Measurements from ENCODE around the gene OPRD1. TPM values are rescaled to one million over a fixed set of nuclear protein-coding genes. Genes with fewer than 3 reads are reported as not detected.
"Not testable (repeated sequence)": the region's sequence is repeated elsewhere in the genome, so short reads cannot be mapped to it uniquely, and the experiment has no call there.

The OPRD1 gene
- total and polyA plus RNA-seq, 4 donors: 0.01 TPM; not detected in 3

DNA sequence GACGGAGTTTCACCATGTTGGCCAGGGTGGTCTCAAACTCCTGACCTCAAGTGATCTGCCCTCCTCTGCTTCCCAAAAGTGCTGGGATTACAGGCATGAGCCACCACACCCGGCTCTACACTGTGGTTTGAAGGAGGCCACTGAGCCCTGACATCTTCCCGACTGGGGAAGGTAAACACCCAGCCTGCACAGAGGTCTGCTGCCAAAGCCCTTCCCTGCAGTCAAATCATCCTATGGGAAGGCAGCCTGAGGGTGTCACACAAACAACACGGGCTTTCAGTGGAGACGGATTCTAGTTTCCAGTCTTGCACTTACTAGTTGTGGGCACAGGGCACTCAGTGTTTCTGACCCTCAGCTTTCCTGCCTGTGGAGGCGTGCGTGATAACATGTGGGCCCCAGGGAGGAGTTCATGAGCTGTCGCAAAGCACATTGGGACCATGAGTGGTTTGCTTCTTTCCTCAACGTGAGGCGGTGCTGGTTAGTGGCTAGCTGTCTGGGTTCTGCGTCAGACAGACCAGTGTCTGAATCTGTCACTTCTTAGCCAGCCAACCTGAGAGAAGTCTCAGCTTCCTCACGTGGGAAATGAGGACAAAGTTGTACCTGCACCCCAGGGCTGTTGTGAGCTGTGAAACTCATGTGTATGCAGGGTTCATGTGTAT is 21.5 kb upstream of the OPRD1 start (continued):
- TF ChIP-seq TAF1 (conservative IDR thresholded peaks at IDR 0.05) (no peak), FOXA2 (IDR thresholded peaks at IDR 0.05) (no peak)

DNA sequence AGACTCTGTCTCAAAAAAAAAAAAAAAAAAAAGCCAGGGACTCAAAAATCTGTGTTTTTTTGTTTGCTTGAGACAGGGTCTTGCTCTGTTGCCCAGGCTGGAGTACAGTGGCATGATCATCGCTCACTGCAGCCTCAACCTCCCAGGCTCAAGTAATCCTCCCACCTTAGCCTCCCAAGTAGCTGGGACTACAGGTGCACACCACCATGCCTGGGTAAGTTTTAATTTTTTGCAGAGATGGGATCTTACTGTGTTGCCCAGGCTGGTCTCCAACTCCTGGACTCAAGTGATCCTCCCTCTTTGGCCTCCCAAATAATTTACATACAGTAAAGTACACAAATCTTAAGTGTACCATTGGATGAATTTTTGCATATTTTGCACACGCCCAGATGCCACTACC is 20.0 kb upstream of the OPRD1 start:
- not testable (repeated sequence) for H3K4me3 ChIP-seq (ENCODE audit: low read depth in 1 of 3, low read length in 3 of 3); H3K27me3 ChIP-seq (ENCODE audit: control insufficient read depth in 4 of 4, insufficient read depth in 4 of 4, low read length in 3 of 4); H3K4me1 ChIP-seq (ENCODE audit: control insufficient read depth in 4 of 4, insufficient read depth in 4 of 4, low read length in 3 of 4); H3K9ac ChIP-seq (ENCODE audit: low read depth in 1 of 2, low read length in 2 of 2); H3K9me3 ChIP-seq (ENCODE audit: control insufficient read depth in 4 of 4, low read length in 3 of 4); H3K27ac ChIP-seq (ENCODE audit: low read depth in 1 of 2, low read length in 2 of 2); DNase-seq (ENCODE audit: low spot score); H3K36me3 ChIP-seq (ENCODE audit: control insufficient read depth in 4 of 4, insufficient read depth in 3 of 4, low read depth in 1 of 4, low read length in 3 of 4)
- WGBS: 91% methylated on average over 2 of the region's 2 CpGs

DNA sequence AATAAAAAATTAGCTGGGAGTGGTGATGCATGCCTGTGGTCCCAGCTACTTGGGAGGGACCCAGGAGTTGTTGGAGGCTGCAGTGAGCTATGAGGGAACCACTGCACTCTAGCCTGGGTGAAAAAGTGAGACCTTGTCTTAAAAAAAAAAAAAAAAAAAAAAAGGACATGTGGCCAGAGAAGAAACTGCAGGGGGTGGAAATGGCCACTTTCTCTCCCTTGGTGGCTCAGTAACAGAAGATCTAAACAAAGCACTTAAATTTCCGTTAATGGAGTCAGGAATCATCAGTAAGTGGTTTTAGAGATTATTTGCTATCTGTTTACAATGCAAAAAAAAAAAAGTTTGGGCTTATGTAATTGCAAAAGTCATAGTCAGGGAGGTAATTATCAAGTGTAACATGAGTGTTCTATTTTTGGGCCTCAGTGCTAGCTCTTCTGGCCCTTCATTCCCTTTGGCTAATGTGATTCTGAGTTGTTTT is 19.3 kb upstream of the OPRD1 start:
- Histone ChIP-seq H3K9ac (ENCODE audit: low read depth in 1 of 2, low read length in 2 of 2) (no peak overlapping the region), H3K9me3 (ENCODE audit: control insufficient read depth in 4 of 4, low read length in 3 of 4) (no peaks in the 10 kb centered on the region), H3K27me3 (ENCODE audit: control insufficient read depth in 4 of 4, insufficient read depth in 4 of 4, low read length in 3 of 4) (no peaks in the 10 kb centered on the region), H3K4me3 (ENCODE audit: low read depth in 1 of 3, low read length in 3 of 3) (no peak overlapping the region), H3K4me1 (ENCODE audit: control insufficient read depth in 4 of 4, insufficient read depth in 4 of 4, low read length in 3 of 4) (no peaks in the 10 kb centered on the region), H3K27ac (ENCODE audit: low read depth in 1 of 2, low read length in 2 of 2) (no peak overlapping the region), H3K36me3 (ENCODE audit: control insufficient read depth in 4 of 4, insufficient read depth in 3 of 4, low read depth in 1 of 4, low read length in 3 of 4) (no peaks in the 10 kb centered on the region)
- no peak for TF ChIP-seq GABPA (IDR thresholded peaks at IDR 0.05 in 1 of 2, conservative IDR thresholded peaks at IDR 0.05 in 1 of 2)
- TF ChIP-seq HNF4G (IDR thresholded peaks at IDR 0.05): no peak
- no peak for TF ChIP-seq SP1 (IDR thresholded peaks at IDR 0.05)
- no peak for TF ChIP-seq EGR1 (IDR thresholded peaks at IDR 0.05; ENCODE audit: low read depth in 2 of 2)
- TF ChIP-seq, protein P1, sequence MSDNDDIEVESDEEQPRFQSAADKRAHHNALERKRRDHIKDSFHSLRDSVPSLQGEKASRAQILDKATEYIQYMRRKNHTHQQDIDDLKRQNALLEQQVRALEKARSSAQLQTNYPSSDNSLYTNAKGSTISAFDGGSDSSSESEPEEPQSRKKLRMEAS (IDR thresholded peaks at IDR 0.05): no peak
- no peak for TF ChIP-seq JUND (IDR thresholded peaks at IDR 0.05)
- DNase-seq (ENCODE audit: low spot score): no peak
- WGBS: 96% methylated on average over 1 of the region's 1 CpG

DNA sequence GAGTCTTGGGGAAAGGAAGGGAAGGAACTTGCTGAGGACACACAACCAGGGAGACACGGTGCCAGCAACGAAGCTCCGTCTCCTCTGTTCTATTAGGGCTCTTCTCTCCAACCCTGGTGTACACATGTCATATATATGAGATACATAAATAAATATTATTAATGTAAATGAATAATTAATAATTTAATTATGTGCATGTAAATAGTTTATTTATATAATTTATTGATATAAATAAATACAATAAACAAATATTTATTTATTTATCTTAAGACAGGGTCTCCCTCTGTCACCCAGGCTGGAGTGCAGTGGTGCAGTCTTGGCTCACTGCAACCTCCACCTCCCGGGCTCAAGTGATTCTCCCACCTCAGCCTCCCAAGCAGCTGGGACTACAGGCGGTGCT is 17.4 kb upstream of the OPRD1 start:
- not testable (repeated sequence) for H3K27ac ChIP-seq (ENCODE audit: low read depth in 1 of 2, low read length in 2 of 2); DNase-seq (ENCODE audit: low spot score); H3K9ac ChIP-seq (ENCODE audit: low read depth in 1 of 2, low read length in 2 of 2); H3K4me3 ChIP-seq (ENCODE audit: low read depth in 1 of 3, low read length in 3 of 3); H3K36me3 ChIP-seq (ENCODE audit: control insufficient read depth in 4 of 4, insufficient read depth in 3 of 4, low read depth in 1 of 4, low read length in 3 of 4); H3K27me3 ChIP-seq (ENCODE audit: control insufficient read depth in 4 of 4, insufficient read depth in 4 of 4, low read length in 3 of 4); H3K9me3 ChIP-seq (ENCODE audit: control insufficient read depth in 4 of 4, low read length in 3 of 4); H3K4me1 ChIP-seq (ENCODE audit: control insufficient read depth in 4 of 4, insufficient read depth in 4 of 4, low read length in 3 of 4)
- WGBS: 93% methylated on average over 5 of the region's 5 CpGs

DNA sequence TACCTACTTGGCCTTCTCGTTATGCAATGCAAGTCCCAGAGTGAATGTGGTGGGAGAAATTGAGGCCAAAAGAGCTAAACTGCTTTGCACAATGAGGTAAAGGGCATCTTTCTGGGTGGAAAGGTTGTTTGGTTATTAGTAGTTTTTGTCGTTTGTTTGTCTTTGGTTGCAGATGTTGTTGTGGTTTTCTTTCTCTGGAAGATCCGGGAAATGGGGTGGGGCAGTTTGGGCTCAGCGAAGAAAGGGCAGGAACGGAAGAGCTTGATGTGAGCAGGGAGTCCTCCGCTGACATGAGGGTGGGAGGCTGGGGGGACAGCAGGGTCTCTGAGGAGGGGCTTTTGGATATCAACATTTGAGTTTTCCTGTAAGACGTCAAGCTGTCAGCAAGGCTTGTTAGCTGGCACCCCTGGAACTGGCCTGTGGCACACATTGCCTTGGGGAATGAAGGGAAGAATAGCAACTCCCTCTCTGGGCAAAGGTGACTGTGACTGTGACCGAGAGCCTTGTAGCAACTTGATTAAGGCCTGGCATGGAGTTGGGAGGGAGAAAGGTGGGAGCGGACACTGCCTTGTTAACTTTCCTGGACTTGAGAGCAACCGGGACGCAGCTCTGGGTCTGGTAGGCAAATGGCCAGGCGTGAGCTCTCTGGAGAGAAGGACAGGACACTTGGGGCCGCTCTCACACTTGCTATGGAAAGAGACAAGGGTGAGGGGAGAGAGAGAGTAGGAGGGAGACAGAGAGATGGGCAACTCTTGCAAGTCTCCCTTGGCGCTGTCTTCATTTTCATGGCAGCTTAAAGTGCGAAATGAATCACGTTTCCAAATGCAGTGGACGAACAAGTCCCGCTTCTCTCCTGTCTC is 15.4 kb upstream of the OPRD1 start:
- Histone ChIP-seq H3K4me3 (ENCODE audit: low read depth in 1 of 3, low read length in 3 of 3) (no peak overlapping the region), H3K4me1 (ENCODE audit: control insufficient read depth in 4 of 4, insufficient read depth in 4 of 4, low read length in 3 of 4) (no peaks in the 10 kb centered on the region), H3K27ac (ENCODE audit: low read depth in 1 of 2, low read length in 2 of 2) (no peak overlapping the region), H3K27me3 (ENCODE audit: control insufficient read depth in 4 of 4, insufficient read depth in 4 of 4, low read length in 3 of 4) (no peaks in the 10 kb centered on the region), H3K9me3 (ENCODE audit: control insufficient read depth in 4 of 4, low read length in 3 of 4) (no peaks in the 10 kb centered on the region), H3K36me3 (ENCODE audit: control insufficient read depth in 4 of 4, insufficient read depth in 3 of 4, low read depth in 1 of 4, low read length in 3 of 4) (no peaks in the 10 kb centered on the region), H3K9ac (ENCODE audit: low read depth in 1 of 2, low read length in 2 of 2) (no peak overlapping the region)
- no peak for DNase-seq (ENCODE audit: low spot score)
- WGBS: 71% methylated on average over 18 of the region's 18 CpGs
- TF ChIP-seq, protein P2, sequence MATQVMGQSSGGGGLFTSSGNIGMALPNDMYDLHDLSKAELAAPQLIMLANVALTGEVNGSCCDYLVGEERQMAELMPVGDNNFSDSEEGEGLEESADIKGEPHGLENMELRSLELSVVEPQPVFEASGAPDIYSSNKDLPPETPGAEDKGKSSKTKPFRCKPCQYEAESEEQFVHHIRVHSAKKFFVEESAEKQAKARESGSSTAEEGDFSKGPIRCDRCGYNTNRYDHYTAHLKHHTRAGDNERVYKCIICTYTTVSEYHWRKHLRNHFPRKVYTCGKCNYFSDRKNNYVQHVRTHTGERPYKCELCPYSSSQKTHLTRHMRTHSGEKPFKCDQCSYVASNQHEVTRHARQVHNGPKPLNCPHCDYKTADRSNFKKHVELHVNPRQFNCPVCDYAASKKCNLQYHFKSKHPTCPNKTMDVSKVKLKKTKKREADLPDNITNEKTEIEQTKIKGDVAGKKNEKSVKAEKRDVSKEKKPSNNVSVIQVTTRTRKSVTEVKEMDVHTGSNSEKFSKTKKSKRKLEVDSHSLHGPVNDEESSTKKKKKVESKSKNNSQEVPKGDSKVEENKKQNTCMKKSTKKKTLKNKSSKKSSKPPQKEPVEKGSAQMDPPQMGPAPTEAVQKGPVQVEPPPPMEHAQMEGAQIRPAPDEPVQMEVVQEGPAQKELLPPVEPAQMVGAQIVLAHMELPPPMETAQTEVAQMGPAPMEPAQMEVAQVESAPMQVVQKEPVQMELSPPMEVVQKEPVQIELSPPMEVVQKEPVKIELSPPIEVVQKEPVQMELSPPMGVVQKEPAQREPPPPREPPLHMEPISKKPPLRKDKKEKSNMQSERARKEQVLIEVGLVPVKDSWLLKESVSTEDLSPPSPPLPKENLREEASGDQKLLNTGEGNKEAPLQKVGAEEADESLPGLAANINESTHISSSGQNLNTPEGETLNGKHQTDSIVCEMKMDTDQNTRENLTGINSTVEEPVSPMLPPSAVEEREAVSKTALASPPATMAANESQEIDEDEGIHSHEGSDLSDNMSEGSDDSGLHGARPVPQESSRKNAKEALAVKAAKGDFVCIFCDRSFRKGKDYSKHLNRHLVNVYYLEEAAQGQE (IDR thresholded peaks at IDR 0.05): no peak
- TF ChIP-seq JUND (IDR thresholded peaks at IDR 0.05) (no peak), RAD21 (IDR thresholded peaks at IDR 0.05) (no peak), EGR1 (IDR thresholded peaks at IDR 0.05; ENCODE audit: low read depth in 2 of 2) (no peak), TAF1 (conservative IDR thresholded peaks at IDR 0.05) (no peak), NR2F2 (IDR thresholded peaks at IDR 0.05) (no peak), RXRA (IDR thresholded peaks at IDR 0.05) (no peak), YY1 (IDR thresholded peaks at IDR 0.05) (no peak), SP1 (IDR thresholded peaks at IDR 0.05) (no peak), FOXA1 (IDR thresholded peaks at IDR 0.05) (no peak)
- TF ChIP-seq, protein P3, sequence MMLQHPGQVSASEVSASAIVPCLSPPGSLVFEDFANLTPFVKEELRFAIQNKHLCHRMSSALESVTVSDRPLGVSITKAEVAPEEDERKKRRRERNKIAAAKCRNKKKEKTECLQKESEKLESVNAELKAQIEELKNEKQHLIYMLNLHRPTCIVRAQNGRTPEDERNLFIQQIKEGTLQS (IDR thresholded peaks at IDR 0.05): no peak
